GM18867 (cell line): ENCODE measurements around the gene PNMT.
A peak's percentile ranks its signal among the peaks of the same experiment; 100 is the strongest.

Experiments used
- ATAC-seq: cut with Tn5 transposase; IDR thresholded peaks from one replicate; pipeline ENCODE4 v1.9.1; 2021; ENCODE audit warnings: mild to moderate bottlenecking, moderate library complexity; ENCODE audit not compliant: unreplicated experiment

The PNMT gene

GRCh38 chr17:39632153-39632941 is 35.9 kb upstream of the PNMT start:
- ATAC-seq = no peak

- no peak for ATAC-seq
Measured at GRCh38 chr17:39633570-39634183, 34.6 kb upstream of the PNMT start.

- ATAC-seq = no peak
Measured at GRCh38 chr17:39634384-39634871, 33.8 kb upstream of the PNMT start.

- no peak for ATAC-seq
Measured at GRCh38 chr17:39635614-39636176, 32.6 kb upstream of the PNMT start.

GRCh38 chr17:39636587-39636926 is 31.7 kb upstream of the PNMT start:
- ATAC-seq = peak; percentile 9

- ATAC-seq = peak; percentile 88
Measured at GRCh38 chr17:39636927-39637736, 31.1 kb upstream of the PNMT start, which contains the start of gene STARD3. Gene STARD3, plus strand, starts transcription at chr17:39637144. Its CDS starts 16,388 bp downstream, at chr17:39653532.

- no peak for ATAC-seq
Measured at GRCh38 chr17:39638317-39638716, 29.9 kb upstream of the PNMT start.

GRCh38 chr17:39639043-39639442 is 29.2 kb upstream of the PNMT start:
- no peak for ATAC-seq

GRCh38 chr17:39639566-39640458 is 28.4 kb upstream of the PNMT start:
- ATAC-seq = no peak

- no peak for ATAC-seq
Measured at GRCh38 chr17:39640591-39641031, 27.6 kb upstream of the PNMT start.

GRCh38 chr17:39641097-39641496 is 27.2 kb upstream of the PNMT start:
- no peak for ATAC-seq

- no peak for ATAC-seq
Measured at GRCh38 chr17:39641883-39642282, 26.4 kb upstream of the PNMT start.

- no peak for ATAC-seq
Measured at GRCh38 chr17:39642291-39643074, 25.8 kb upstream of the PNMT start.

- ATAC-seq = no peak
Measured at GRCh38 chr17:39643271-39643670, 25.0 kb upstream of the PNMT start.

- no peak for ATAC-seq
Measured at GRCh38 chr17:39647256-39647655, 21.0 kb upstream of the PNMT start.

- no peak for ATAC-seq
Measured at GRCh38 chr17:39648616-39649366, 19.5 kb upstream of the PNMT start.

GRCh38 chr17:39650121-39650579 is 18.1 kb upstream of the PNMT start:
- ATAC-seq = no peak

GRCh38 chr17:39651923-39652586 is 16.2 kb upstream of the PNMT start:
- no peak for ATAC-seq
